ENCODE data around the gene KIAA1586. TPM values are rescaled to one million over a fixed set of nuclear protein-coding genes. Genes with fewer than 3 reads are reported as not detected.

KIAA1586 gene
- total RNA-seq, 4 donors from 2014 or later = 3.1 to 6.4 (median 4.8) TPM

- no peaks in the 10 kb centered on the region for H3K27me3 ChIP-seq
- TF ChIP-seq POLR2A (IDR thresholded peaks at IDR 0.05) (no peak), POLR2AphosphoS5 (IDR thresholded peaks at IDR 0.05) (no peak), EP300 (IDR thresholded peaks at IDR 0.05) (no peak)
- TF ChIP-seq, protein P1, sequence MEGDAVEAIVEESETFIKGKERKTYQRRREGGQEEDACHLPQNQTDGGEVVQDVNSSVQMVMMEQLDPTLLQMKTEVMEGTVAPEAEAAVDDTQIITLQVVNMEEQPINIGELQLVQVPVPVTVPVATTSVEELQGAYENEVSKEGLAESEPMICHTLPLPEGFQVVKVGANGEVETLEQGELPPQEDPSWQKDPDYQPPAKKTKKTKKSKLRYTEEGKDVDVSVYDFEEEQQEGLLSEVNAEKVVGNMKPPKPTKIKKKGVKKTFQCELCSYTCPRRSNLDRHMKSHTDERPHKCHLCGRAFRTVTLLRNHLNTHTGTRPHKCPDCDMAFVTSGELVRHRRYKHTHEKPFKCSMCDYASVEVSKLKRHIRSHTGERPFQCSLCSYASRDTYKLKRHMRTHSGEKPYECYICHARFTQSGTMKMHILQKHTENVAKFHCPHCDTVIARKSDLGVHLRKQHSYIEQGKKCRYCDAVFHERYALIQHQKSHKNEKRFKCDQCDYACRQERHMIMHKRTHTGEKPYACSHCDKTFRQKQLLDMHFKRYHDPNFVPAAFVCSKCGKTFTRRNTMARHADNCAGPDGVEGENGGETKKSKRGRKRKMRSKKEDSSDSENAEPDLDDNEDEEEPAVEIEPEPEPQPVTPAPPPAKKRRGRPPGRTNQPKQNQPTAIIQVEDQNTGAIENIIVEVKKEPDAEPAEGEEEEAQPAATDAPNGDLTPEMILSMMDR (IDR thresholded peaks at IDR 0.05) = no peak
- no peak overlapping the region for H3K27ac ChIP-seq
- H3K4me3 ChIP-seq = no peak overlapping the region
- H3K4me1 ChIP-seq = peaks cover 33% of the 10 kb centered on the region
- no peak for DNase-seq (ENCODE audit: low spot score in 2 of 2)
- WGBS = 100% methylated on average over 1 of the region's 1 CpG
- peaks cover 16% of the 10 kb centered on the region for H3K36me3 ChIP-seq
- no peaks in the 10 kb centered on the region for H3K9me3 ChIP-seq
Observed at GRCh38 chr6:57094689-57095088, 48.2 kb downstream of the KIAA1586 start.

DNA sequence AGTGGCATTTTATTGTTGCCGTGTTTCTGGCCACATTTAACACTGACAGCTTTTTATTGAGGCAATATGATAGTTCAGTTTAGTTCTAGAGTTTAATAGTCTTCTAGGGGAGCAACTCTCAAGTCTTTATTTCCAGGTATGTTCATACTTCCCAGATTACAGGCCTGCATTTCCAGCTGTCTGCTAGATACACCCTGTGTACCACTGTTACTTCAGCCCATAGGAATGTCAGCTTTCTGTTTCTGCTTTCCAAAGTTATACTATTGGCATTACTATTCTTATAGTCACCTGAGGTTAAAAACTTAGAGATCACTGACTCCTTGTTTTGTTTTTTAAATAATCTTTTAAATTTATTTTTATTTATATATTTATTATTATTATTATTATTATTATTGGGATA is 51.1 kb downstream of the KIAA1586 start:
- Histone ChIP-seq H3K9me3 (no peaks in the 10 kb centered on the region), H3K27ac (no peak overlapping the region), H3K4me1 (peaks cover 21% of the 10 kb centered on the region), H3K27me3 (no peaks in the 10 kb centered on the region), H3K36me3 (peaks cover 43% of the 10 kb centered on the region), H3K4me3 (no peak overlapping the region)
- TF ChIP-seq EP300 (IDR thresholded peaks at IDR 0.05) (no peak), POLR2A (IDR thresholded peaks at IDR 0.05) (no peak), POLR2AphosphoS5 (IDR thresholded peaks at IDR 0.05) (no peak)
- TF ChIP-seq, protein P1 (IDR thresholded peaks at IDR 0.05) = no peak
- WGBS = 84% methylated on average over 1 of the region's 1 CpG
- no peak for DNase-seq (ENCODE audit: low spot score in 2 of 2)

DNA sequence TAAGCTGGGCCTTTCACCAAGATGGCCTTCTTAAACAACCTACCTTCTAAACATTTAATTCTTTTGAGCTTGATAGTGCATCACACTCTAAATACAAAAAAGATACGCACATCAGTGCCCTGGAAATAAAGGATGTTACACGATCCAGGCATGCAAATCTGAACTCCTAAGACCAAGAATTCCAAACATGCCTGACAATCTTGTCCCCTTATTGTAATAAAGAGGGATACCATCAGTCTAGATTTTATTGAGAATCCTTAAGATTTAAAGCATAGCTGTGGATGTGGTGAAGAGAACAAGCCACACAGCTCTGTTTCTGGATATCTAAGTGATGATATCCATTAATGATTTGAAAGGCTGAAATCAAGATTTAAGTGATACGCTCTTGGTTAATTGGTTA is 56.5 kb downstream of the KIAA1586 start:
- WGBS = 93% methylated on average over 3 of the region's 3 CpGs
- Histone ChIP-seq H3K4me1 (no peaks in the 10 kb centered on the region), H3K27me3 (no peaks in the 10 kb centered on the region), H3K9me3 (no peaks in the 10 kb centered on the region), H3K27ac (no peak overlapping the region), H3K36me3 (peaks cover 49% of the 10 kb centered on the region), H3K4me3 (no peak overlapping the region)
- TF ChIP-seq, protein P1 (IDR thresholded peaks at IDR 0.05) = no peak
- no peak for TF ChIP-seq POLR2A (IDR thresholded peaks at IDR 0.05)
- no peak for TF ChIP-seq EP300 (IDR thresholded peaks at IDR 0.05)
- no peak for TF ChIP-seq POLR2AphosphoS5 (IDR thresholded peaks at IDR 0.05)
- no peak for DNase-seq (ENCODE audit: low spot score in 2 of 2)

DNA sequence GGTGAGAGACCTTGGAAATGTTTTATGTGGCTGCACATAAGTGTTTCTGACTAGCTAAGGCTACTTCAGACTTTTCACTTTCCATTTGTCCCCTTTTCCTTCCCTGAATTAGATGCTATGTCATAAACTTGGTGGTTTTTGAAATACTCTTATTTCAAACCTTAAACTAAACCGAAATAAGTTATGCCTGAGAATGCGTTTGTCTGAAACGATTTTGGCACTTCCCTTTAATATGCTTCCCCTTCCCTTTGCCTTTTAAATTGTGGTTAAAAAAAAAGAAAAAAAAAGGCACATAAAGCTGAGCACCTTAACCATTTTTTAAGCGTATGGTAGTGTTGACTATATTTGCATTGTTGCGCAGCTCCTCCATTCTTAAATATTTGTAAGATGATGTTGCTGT is 57.8 kb downstream of the KIAA1586 start:
- DNase-seq (ENCODE audit: low spot score in 2 of 2) = no peak
- H3K27ac ChIP-seq = no peak overlapping the region
- H3K4me1 ChIP-seq = no peaks in the 10 kb centered on the region
- H3K27me3 ChIP-seq = no peaks in the 10 kb centered on the region
- peaks cover 36% of the 10 kb centered on the region for H3K36me3 ChIP-seq
- H3K4me3 ChIP-seq = no peak overlapping the region
- WGBS = 82% methylated on average over 5 of the region's 5 CpGs
- H3K9me3 ChIP-seq = no peaks in the 10 kb centered on the region
- TF ChIP-seq, protein P1 (IDR thresholded peaks at IDR 0.05) = no peak
- TF ChIP-seq EP300 (IDR thresholded peaks at IDR 0.05) = no peak
- no peak for TF ChIP-seq POLR2AphosphoS5 (IDR thresholded peaks at IDR 0.05)
- no peak for TF ChIP-seq POLR2A (IDR thresholded peaks at IDR 0.05)

Other genes with a start within 250 kb of the KIAA1586 start
- not detected for gene BEND6, start 91.6 kb upstream of the KIAA1586 start, total RNA-seq
- 100 to 1,000 TPM in 1 of 4 donors, 10 to 100 TPM in 3; 34.9 to 102 (median 42.7) TPM for gene ZNF451, start 43.5 kb downstream of the KIAA1586 start, total RNA-seq
- gene BAG2, start 125.6 kb downstream of the KIAA1586 start, total RNA-seq = 1 to 10 TPM in 2 of 4 donors, under 1 TPM in 2; 0.64 to 1.3 (median 1.0) TPM
- gene RAB23, start 175.6 kb downstream of the KIAA1586 start, total RNA-seq = 1 to 10 TPM; 4.9 to 8.3 (median 5.9) TPM